GM19452 (cell line): ENCODE results near the gene ZNF629.

Experiments
- ATAC-seq: cut with Tn5 transposase; IDR thresholded peaks from one replicate; pipeline ENCODE4 v1.9.1; 2021; ENCODE audit not compliant: unreplicated experiment

ZNF629 gene

GRCh38 chr16:30786115-30786935 lies 680 bp downstream of the ZNF629 start:
- no peak for ATAC-seq

DNA sequence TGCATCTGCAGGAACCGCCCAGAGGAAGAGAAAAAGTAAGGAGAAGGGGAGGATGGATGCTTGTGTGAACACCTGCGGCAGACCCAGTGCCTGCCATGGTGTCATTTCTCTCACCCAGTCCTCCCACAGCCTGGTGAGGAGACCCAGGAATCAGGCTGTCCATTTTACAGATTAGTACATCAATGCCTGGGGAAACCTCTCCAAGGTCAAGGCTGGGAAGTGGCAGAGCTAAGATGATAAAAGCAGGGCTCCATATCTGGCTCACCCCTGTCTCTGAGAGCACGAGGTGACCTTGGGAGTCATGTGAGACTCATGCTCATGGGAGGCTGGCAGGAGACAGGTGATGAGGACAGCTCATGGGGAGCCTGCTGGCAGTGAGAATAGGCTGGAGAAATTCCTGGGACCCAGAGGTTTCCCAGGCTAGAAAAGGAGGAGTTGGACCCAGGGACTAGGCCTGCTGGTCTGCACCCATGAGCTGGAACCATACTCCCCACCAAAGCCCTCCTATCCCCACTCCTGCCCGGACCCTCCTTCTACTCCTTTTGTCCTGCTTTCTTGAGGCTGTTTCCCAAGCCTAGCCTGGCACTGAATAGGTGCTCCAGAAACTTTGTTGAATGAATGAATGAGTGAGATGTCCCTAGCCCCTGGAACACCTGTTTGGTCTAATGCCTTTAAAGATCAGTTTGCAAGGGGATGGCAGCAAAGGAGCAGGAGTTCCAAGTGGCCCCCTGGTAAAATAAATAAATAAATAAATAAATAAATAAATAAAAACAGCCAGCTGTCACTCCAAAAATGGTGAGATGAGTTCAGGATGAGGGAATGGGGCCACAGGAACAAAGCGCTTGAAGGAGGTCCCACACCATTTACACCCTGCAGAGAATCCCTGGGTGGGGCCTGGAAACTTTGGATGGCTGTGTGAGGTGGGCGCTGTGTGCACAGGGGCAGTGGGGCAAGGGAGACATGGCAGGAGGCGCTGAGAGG lies 1.6 kb downstream of the ZNF629 start:
- no peak for ATAC-seq

DNA sequence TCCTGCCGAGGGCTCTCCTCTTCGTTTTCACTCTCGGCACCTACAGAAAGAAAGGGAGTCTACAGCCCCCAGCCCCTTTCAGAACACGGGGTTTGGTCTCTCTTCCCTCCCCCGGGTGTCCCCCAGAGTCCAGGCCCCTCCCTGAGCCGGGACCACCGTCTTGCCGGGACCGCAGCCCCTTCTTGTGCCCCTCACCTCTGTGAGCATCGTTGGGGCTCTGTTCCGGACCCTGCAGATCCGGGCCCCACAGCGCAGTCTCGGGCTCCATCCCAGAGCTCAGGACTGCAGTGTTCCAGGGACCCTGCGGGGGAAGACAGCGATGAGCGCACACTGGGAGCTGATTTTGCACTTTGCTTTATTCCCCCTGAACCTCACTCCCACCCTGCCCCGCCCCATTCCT lies 2.8 kb downstream of the ZNF629 start:
- no peak for ATAC-seq

DNA sequence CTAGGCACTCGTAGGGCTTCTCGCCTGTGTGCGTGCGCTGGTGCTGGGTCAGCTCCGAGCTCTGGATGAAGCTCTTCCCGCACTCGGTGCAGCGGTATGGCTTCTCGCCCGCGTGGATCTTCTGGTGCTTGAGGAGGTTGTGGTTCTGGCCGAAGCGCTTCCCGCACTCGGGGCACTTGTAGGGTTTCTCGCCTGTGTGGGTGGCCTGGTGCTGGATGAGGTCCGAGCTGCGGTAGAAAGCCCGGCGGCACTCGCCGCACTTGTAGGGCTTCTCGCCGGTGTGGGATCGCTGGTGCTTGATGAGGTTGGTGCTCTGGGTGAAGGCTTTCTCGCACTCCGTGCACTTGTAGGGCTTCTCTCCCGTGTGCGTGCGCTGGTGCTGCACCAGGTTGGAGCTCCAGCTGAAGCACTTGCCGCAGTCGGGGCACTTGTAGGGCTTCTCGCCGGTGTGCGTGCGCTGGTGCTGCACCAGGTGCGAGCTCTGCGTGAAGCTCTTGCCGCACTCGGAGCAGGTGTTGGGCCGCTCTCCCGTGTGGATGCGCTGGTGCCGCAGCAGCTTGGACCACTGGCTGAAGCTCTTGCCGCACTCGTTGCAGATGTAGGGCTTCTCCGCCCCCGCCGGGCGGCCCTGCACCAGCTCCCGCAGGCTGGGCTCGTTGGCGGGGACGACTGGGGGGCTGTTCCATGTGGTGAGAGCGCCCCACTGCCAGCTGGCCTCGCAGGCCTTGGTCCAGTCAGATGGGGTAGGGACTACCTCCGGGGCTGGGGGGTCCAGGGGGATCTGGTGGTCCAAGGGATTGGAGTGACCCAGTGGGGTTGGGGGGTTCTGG lies 3.5 kb downstream of the ZNF629 start:
- no peak for ATAC-seq

GRCh38 chr16:30782486-30783279 lies 4.3 kb downstream of the ZNF629 start:
- no peak for ATAC-seq

- ATAC-seq: no peak
Measured at GRCh38 chr16:30780549-30780948, 6.5 kb downstream of the ZNF629 start.

DNA sequence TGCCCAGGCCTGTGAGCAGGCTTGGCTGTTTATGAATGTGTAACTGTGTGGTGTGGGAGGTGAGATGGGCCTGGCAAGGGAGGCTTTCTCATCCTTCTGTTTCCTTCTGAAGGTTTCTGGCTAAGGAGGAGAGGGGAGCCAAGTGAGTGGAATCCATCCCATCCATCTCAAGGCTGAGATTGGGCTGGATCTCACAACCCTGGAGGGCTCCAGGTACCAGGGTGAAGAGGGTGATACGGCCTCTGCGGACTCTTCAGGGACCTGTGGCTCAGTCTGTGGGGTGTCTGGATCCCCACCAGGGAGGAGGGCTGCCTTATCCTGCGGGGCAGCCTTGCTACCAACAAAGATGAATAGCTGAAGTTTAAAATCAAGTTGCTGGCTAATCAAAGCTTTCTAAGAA lies 7.0 kb downstream of the ZNF629 start:
- no peak for ATAC-seq

DNA sequence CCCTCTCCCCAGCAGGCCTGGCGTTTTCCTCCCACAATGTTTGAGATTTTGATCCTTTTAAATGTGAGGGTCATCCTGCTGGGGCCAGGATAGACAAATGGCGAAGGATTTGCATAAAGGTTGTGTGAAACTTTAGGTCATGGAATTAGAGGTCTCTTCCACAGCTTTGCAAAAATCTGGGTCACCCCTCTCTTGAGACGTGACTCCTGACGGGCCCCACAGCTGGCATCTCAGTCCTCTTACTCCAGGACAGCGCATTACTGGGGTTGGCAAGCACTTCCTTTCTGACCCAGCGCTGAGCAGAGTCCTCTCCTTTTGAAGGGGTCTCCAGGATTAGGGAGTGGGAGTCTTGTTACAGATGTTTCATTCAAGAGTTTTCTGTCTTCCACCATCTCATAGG lies 7.4 kb downstream of the ZNF629 start:
- no peak for ATAC-seq

DNA sequence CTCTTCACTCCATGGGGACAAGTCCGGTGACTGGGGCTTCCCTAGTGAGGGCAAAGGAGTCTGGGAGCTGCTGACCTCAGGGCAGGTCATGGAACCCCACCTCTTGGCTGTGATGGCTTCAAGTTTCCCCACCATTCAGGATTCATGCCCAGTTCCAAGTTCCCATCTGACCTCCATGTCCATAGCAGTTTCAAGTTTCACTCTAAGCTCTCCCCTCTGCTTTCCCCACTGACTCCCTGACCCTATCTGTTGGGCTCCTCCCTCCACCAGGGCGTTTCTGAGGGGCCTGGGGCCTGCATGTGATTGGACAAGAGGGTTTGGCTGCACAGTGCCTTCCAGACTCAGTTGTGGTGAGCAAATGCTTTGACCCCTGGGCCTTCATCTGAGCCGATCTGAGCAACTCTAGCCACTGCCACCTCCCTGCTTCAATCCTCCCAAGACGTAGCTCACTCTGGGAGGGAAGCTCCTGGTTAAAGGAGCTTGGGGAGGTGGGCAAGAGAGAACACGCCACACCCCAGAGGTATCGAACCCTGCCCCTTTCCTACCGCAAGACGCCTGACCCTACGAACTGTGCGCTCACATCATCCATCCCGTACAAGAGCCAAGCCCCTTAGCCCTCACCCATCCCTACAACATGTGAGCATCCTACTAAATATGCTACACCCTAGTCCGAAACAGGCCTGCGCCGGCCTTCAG lies 8.3 kb downstream of the ZNF629 start:
- no peak for ATAC-seq

DNA sequence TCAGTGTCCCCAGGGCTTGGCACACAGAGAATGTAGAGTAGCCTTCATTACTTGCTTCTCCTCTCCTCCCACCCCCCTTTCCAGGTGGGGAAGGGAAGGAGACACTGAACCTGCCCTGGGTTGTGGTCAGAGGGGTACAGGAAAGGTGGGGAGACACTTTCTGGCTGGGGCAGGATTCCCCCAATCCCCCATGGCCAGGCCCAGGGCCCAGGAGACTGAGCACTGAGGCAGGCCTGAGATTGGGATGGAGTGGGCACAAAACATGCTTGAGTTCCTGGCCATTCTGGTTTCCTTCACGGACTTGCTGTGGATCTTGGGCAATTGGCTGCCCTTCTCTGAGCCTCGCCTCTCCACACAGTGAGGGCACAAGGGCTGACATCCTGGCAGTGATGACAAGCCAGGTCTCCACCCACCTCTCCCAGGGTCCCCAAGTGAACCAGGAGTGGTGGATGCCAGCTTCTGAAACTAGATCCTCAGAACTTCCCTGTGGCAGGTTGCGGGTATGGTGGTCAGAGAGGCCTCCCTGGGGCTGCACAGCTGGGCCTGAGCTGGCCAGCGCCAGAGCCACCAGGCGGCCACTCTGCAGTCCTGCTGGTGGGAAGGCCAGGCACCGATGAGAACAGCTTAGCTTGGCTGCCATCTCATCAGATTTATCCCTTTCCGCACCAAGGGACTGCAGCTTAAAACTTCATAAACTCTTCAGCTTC lies 9.3 kb downstream of the ZNF629 start:
- ATAC-seq: no peak

- ATAC-seq: peak; percentile 63
Measured at GRCh38 chr16:30775392-30776188, 11.4 kb downstream of the ZNF629 start.

DNA sequence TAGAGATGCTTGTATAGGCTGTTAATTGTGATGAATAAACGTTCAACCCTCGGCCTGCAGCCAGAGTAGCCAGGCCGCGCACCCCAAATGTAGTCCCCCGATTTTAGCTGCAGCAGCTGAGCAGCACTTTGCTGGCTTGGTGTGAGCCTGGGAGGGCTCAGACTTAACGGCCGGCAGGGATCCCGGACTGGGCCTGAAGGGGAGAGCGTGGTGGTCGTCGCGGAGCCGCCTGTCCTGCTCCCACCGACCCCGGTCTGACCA lies 11.9 kb downstream of the ZNF629 start:
- ATAC-seq: no peak

DNA sequence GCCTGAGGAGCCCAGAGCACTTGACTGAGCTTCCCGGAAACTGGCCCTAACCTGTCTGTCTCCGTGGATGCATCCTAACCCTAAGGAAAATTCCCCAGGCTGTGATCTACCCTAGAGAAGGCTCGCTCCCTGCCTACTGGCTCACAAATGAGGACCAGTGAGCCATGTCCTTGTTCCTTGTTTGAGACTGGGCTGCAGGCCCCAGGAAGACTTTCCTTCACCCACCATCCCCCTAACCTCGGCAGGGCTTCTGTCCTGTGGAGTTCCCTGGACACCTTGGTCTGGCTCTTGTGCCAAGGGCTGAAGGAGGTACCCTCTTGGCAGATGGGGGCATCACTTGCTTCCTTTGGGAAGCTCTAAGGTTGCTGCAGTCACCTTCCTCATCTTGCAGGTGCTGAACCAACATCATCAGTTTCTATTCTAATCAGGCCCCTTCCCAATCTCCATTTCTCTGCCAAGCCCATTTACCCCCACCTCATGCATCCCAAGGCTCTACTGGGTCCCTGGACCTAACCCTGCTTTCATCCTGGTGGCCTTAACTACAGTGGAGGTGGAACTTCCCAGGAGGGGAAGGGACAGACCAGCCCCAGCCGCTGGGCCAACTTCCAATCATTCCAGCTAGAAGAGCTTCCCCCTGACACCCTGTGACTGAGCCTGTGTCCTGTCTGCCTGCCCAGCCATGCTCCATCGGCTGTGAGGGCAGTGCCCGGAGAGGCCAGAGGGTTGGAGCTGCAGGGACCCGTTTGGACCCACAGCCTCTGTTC lies 12.5 kb downstream of the ZNF629 start:
- no peak for ATAC-seq

GRCh38 chr16:30773826-30774225 lies 13.2 kb downstream of the ZNF629 start:
- no peak for ATAC-seq

- no peak for ATAC-seq
Measured at GRCh38 chr16:30771726-30772125, 15.3 kb downstream of the ZNF629 start.

GRCh38 chr16:30769379-30770089 lies 17.5 kb downstream of the ZNF629 start:
- ATAC-seq: no peak

GRCh38 chr16:30768583-30769181 lies 18.3 kb downstream of the ZNF629 start:
- no peak for ATAC-seq
